ENCODE results near the gene BABAM2.

GRCh38 chr2:28354920-28355520 is 464.5 kb downstream of the BABAM2 start:
- no peak for TF ChIP-seq ZNF302 (tag by site-specific recombination; IDR thresholded peaks at IDR 0.05; ENCODE audit: low read depth)
- no peak for TF ChIP-seq ZNF341 (tag by site-specific recombination; IDR thresholded peaks at IDR 0.05; ENCODE audit: low read depth)
- TF ChIP-seq ZNF654 (tag by site-specific recombination; IDR thresholded peaks at IDR 0.05; ENCODE audit: low read depth): no peak
- TF ChIP-seq ZNF175 (tag by site-specific recombination; IDR thresholded peaks at IDR 0.05): no peak
- TF ChIP-seq TCF7L2 (IDR thresholded peaks at IDR 0.05; ENCODE audit: borderline replicate concordance, low read depth, low read length): no peak
- TF ChIP-seq REST (tag by site-specific recombination; IDR thresholded peaks at IDR 0.05): no peak
- no peak for TF ChIP-seq ZBTB17 (tag by site-specific recombination; IDR thresholded peaks at IDR 0.05)
- no peak for TF ChIP-seq ZIC2 (tag by site-specific recombination; IDR thresholded peaks at IDR 0.05)
- no peak for TF ChIP-seq ZSCAN5A (tag by site-specific recombination; IDR thresholded peaks at IDR 0.05)
- TF ChIP-seq ZNF449 (tag by site-specific recombination; IDR thresholded peaks at IDR 0.05): no peak
- no peak for TF ChIP-seq KLF9 (tag by site-specific recombination; IDR thresholded peaks at IDR 0.05; ENCODE audit: low read depth)
- TF ChIP-seq CTCF (tag by site-specific recombination; IDR thresholded peaks at IDR 0.05): no peak
- no peak for TF ChIP-seq HOXD13 (CRISPR knock-in tag; IDR thresholded peaks at IDR 0.05; ENCODE audit: borderline replicate concordance)
